H1 (cell line): ENCODE results near the gene KRT8. TPM values are rescaled to one million over a fixed set of nuclear protein-coding genes. Genes with fewer than 3 reads are reported as not detected.

Experiments used
- CTCF ChIA-PET: fragments of 300-600 bp; sonication (Branson Sonifier 250); formaldehyde crosslinking; loops from one replicate; lab custom pipeline; 2021; ENCODE audit not compliant: partially characterized antibody; lab: Charles Lee
- POLR2A ChIA-PET: fragments of 300-600 bp; sonication (Branson Sonifier 250); formaldehyde crosslinking; loops from one replicate; lab custom pipeline; 2021; ENCODE audit warnings: inconsistent platforms; ENCODE audit not compliant: partially characterized antibody; lab: Charles Lee
- DNase-seq, 2 experiments: peaks; one replicate each; pipeline versions ENCODE4 v3.0.0 to v3.0.0-alpha.2; 2010 to 2022; ENCODE audit warnings: low spot score in 2 of 2, low read depth in 1 of 2, mixed read lengths in 1 of 2
- FAIRE-seq: peaks from 2 replicates; lab custom pipeline; 2011; peaks lifted over from hg19 to GRCh38; lab: Jason Lieb, UNC
- H2AFZ ChIP-seq: 2 replicates; pipeline ENCODE4 v1.8.1; 2012; ENCODE audit warnings: low read length, inconsistent platforms
- H2AK5ac ChIP-seq: 2 replicates; pipeline ENCODE4 v1.6.1; 2013; ENCODE audit warnings: low read depth, low read length
- H2BK120ac ChIP-seq: replicated peaks from 2 replicates; pipeline ENCODE3; 2013; ENCODE audit warnings: low read depth, low read length, inconsistent platforms
- H2BK12ac ChIP-seq: 2 replicates; pipeline ENCODE4 v1.6.1; 2013; ENCODE audit warnings: low read depth, low read length
- H2BK15ac ChIP-seq: 2 replicates; pipeline ENCODE4 v1.6.1; 2013; ENCODE audit warnings: low read length
- H2BK20ac ChIP-seq: 2 replicates; pipeline ENCODE4 v1.6.1; 2013; ENCODE audit warnings: low read length
- H2BK5ac ChIP-seq: 2 replicates; pipeline ENCODE4 v1.6.1; 2013; ENCODE audit warnings: low read depth, low read length
- H3K14ac ChIP-seq: 2 replicates; pipeline ENCODE4 v1.6.1; 2013; ENCODE audit warnings: inconsistent platforms; ENCODE audit not compliant: insufficient read length
- H3K18ac ChIP-seq: 2 replicates; pipeline ENCODE4 v1.6.1; 2013; ENCODE audit warnings: low read length; ENCODE audit errors: extremely low read depth
- H3K23ac ChIP-seq: 2 replicates; pipeline ENCODE4 v1.6.1; 2013; ENCODE audit warnings: inconsistent platforms; ENCODE audit not compliant: insufficient read length
- H3K23me2 ChIP-seq: 2 replicates; pipeline ENCODE4 v1.6.1; 2013; ENCODE audit warnings: low read depth, low read length
- H3K27ac ChIP-seq: 2 replicates; pipeline ENCODE4 v1.6.1; 2011; ENCODE audit warnings: low read depth, low read length, inconsistent platforms
- H3K27me3 ChIP-seq, 4 experiments: replicated peaks in 1 of 4; 1 replicate in 1 of 4; 2 replicates in 3 of 4; pipeline versions ENCODE4 v1.6.1 to v1.8.1; 2011 to 2013; ENCODE audit warnings: low read length in 3 of 4, mild to moderate bottlenecking in 3 of 4, inconsistent platforms in 2 of 4, mixed read lengths in 2 of 4, moderate library complexity in 1 of 4; ENCODE audit not compliant: control insufficient read depth in 3 of 4, insufficient read depth in 3 of 4; ENCODE audit errors: extremely low read depth in 1 of 4
- H3K36me3 ChIP-seq, 4 experiments: 2 replicates each; pipeline versions ENCODE4 v1.6.1 to v1.8.1; 2011 to 2013; ENCODE audit warnings: mild to moderate bottlenecking in 4 of 4, low read length in 3 of 4, moderate library complexity in 2 of 4, control low read depth in 1 of 4, inconsistent platforms in 1 of 4; ENCODE audit not compliant: insufficient read depth in 4 of 4, control insufficient read depth in 2 of 4
- H3K4ac ChIP-seq: replicated peaks from 2 replicates; pipeline ENCODE3; 2013; ENCODE audit warnings: low read length, low read depth, mixed read lengths, inconsistent platforms; ENCODE audit not compliant: insufficient read length
- H3K4me1 ChIP-seq, 4 experiments: replicated peaks in 1 of 4; 1 replicate in 1 of 4; 2 replicates in 3 of 4; pipeline versions ENCODE4 v1.6.1 to v1.8.1; 2011 to 2013; ENCODE audit warnings: low read length in 3 of 4, inconsistent platforms in 2 of 4, mixed read lengths in 1 of 4; ENCODE audit not compliant: insufficient read depth in 4 of 4, control insufficient read depth in 3 of 4
- H3K4me2 ChIP-seq, 2 experiments: 2 replicates each; pipeline versions ENCODE4 v1.6.1 to v1.8.1; 2011 to 2013; ENCODE audit warnings: low read depth in 2 of 2, low read length in 2 of 2, control low read depth in 1 of 2, inconsistent platforms in 1 of 2, mild to moderate bottlenecking in 1 of 2; ENCODE audit not compliant: insufficient read depth in 1 of 2
- H3K4me3 ChIP-seq, 4 experiments: fragments of 200-600, 300-600 bp in 1 of 4; sonication (generic), shearing (Covaris generic), sonication (Bioruptor Twin) in 1 of 4; 2 replicates each; pipeline versions ENCODE4 v1.5.1 to v1.8.1; 2011 to 2016; ENCODE audit warnings: low read length in 4 of 4, low read depth in 3 of 4, control low read depth in 2 of 4, inconsistent platforms in 2 of 4, mild to moderate bottlenecking in 2 of 4, mixed read lengths in 1 of 4, moderate library complexity in 1 of 4; ENCODE audit not compliant: insufficient read depth in 2 of 4; ENCODE audit errors: extremely low read depth in 1 of 4
- H3K56ac ChIP-seq: replicated peaks from 2 replicates; pipeline ENCODE3; 2013; ENCODE audit warnings: low read depth, mild to moderate bottlenecking, mixed read lengths, low read length, inconsistent platforms; ENCODE audit not compliant: insufficient read length
- H3K79me1 ChIP-seq: 2 replicates; pipeline ENCODE4 v1.6.1; 2013; ENCODE audit warnings: low read depth, low read length, control low read depth
- H3K79me2 ChIP-seq, 2 experiments: 2 replicates each; pipeline versions ENCODE4 v1.6.1 to v1.8.1; 2012 to 2013; ENCODE audit warnings: low read length in 2 of 2, mild to moderate bottlenecking in 2 of 2, inconsistent platforms in 1 of 2; ENCODE audit not compliant: insufficient read depth in 2 of 2, control insufficient read depth in 1 of 2
- H3K9ac ChIP-seq, 4 experiments: replicated peaks in 1 of 4; 1 replicate in 1 of 4; 2 replicates in 3 of 4; pipeline versions ENCODE4 v1.6.1 to v1.8.1; 2011 to 2013; ENCODE audit warnings: low read depth in 3 of 4, low read length in 3 of 4, control low read depth in 2 of 4, mild to moderate bottlenecking in 2 of 4, moderate library complexity in 2 of 4, inconsistent platforms in 1 of 4; ENCODE audit errors: extremely low read depth in 1 of 4
- H3K9me3 ChIP-seq, 2 experiments: 2 replicates each; pipeline versions ENCODE4 v1.6.1 to v1.8.1; 2012 to 2013; ENCODE audit warnings: mild to moderate bottlenecking in 2 of 2, moderate library complexity in 2 of 2, control low read depth in 1 of 2, inconsistent platforms in 1 of 2, low read depth in 1 of 2, low read length in 1 of 2, mixed read lengths in 1 of 2; ENCODE audit not compliant: insufficient read depth in 2 of 2
- H4K20me1 ChIP-seq, 2 experiments: replicated peaks in 1 of 2; 2 replicates each; pipeline versions ENCODE3 to v1.8.1; 2011 to 2013; ENCODE audit warnings: inconsistent platforms in 2 of 2, low read length in 2 of 2, mild to moderate bottlenecking in 1 of 2; ENCODE audit not compliant: insufficient read depth in 2 of 2, control insufficient read depth in 1 of 2
- H4K5ac ChIP-seq: 2 replicates; pipeline ENCODE4 v1.6.1; 2013; ENCODE audit warnings: low read length, low read depth, mixed read lengths, inconsistent platforms; ENCODE audit not compliant: insufficient read length
- H4K8ac ChIP-seq: 2 replicates; pipeline ENCODE4 v1.8.0; 2013; ENCODE audit warnings: mild to moderate bottlenecking, moderate library complexity, low read length, inconsistent platforms; ENCODE audit not compliant: insufficient read depth; ENCODE audit errors: extremely low read depth
- H4K91ac ChIP-seq: replicated peaks from 2 replicates; pipeline ENCODE3; 2013; ENCODE audit warnings: low read length, mixed read lengths, inconsistent platforms; ENCODE audit not compliant: insufficient read length
- CBX5 ChIP-seq: fragments of 300-800, 300-1000 bp; sonication (generic); IDR thresholded peaks from 2 replicates; pipeline ENCODE4 v1.7.1; 2016; ENCODE audit warnings: antibody characterized with exemption, low read length, low read depth
- CEBPB ChIP-seq: IDR thresholded peaks from 2 replicates; pipeline ENCODE4 v1.6.1; 2012; ENCODE audit warnings: low read depth, low read length
- CHD2 ChIP-seq: IDR thresholded peaks from 2 replicates; pipeline ENCODE4 v1.6.1; 2012; ENCODE audit warnings: low read length, improper control_type of control experiment
- GABPA ChIP-seq: IDR thresholded peaks from 2 replicates; pipeline ENCODE4 v1.6.1; 2011; ENCODE audit warnings: mild to moderate bottlenecking, low read length, moderate library complexity, borderline replicate concordance; ENCODE audit not compliant: insufficient read depth
- HDAC2 ChIP-seq, 2 experiments: fragments of 300-600 bp in 1 of 2; sonication (generic) in 1 of 2; IDR thresholded peaks; 2 replicates each; pipeline ENCODE4 v1.6.1; 2011 to 2012; ENCODE audit warnings: low read depth in 2 of 2, low read length in 2 of 2, mild to moderate bottlenecking in 2 of 2, moderate library complexity in 2 of 2, borderline replicate concordance in 1 of 2, inconsistent platforms in 1 of 2
- MAX ChIP-seq: IDR thresholded peaks from 2 replicates; pipeline ENCODE4 v1.6.1; 2012; ENCODE audit warnings: inconsistent platforms
- RXRA ChIP-seq: IDR thresholded peaks from 2 replicates; pipeline ENCODE4 v1.6.1; 2011; ENCODE audit warnings: low read depth, mild to moderate bottlenecking, low read length, moderate library complexity; ENCODE audit not compliant: insufficient read depth
- SP1 ChIP-seq: IDR thresholded peaks from 2 replicates; pipeline ENCODE4 v1.6.1; 2011; ENCODE audit warnings: low read depth, low read length
- SRF ChIP-seq: IDR thresholded peaks from 2 replicates; pipeline ENCODE4 v1.6.1; 2011; ENCODE audit warnings: mild to moderate bottlenecking, low read depth, low read length, moderate library complexity
- SUZ12 ChIP-seq: fragments of 200-600 bp; sonication (generic); IDR thresholded peaks from 2 replicates; pipeline ENCODE4 v1.6.1; 2012; ENCODE audit warnings: mild to moderate bottlenecking, inconsistent platforms, low read length, moderate library complexity, mixed read lengths
- YY1 ChIP-seq: IDR thresholded peaks from 2 replicates; pipeline ENCODE4 v1.6.1; 2011; ENCODE audit warnings: low read depth, mild to moderate bottlenecking, low read length
- WGBS, 2 experiments: shearing (Covaris generic) in 1 of 2; methylation state at CpG; one replicate each; pipeline versions ENCODE4 v1.1.6 to v1.1.7; 2013 to 2015; ENCODE audit warnings: low lambda C conversion rate in 2 of 2, mixed read lengths in 2 of 2, inconsistent platforms in 1 of 2, low coverage in 1 of 2, missing lambda C conversion rate in 1 of 2; ENCODE audit not compliant: insufficient replicate concordance in 2 of 2, insufficient coverage in 1 of 2, insufficient read length in 1 of 2; ENCODE audit errors: extremely low coverage in 1 of 2, missing lambda C conversion rate in 1 of 2; 5-methylcytosine and 5-hydroxymethylcytosine counted together
- polyA plus RNA-seq, 7 experiments: library from polyadenylated mRNA; depleted of rRNA in 3 of 7; stranded (reverse) in 5 of 7; unstranded in 2 of 7; fragments of >200 nt in 5 of 7; fragments of 200-250 nt in 2 of 7; gene quantifications; 1 replicate in 5 of 7; 2 replicates in 1 of 7; 4 replicates in 1 of 7; pipeline versions ENCODE4 v1.2.1 to v1.2.3, GENCODE V29; 2011 to 2013; ENCODE audit warnings: missing spikeins in 2 of 7, mixed read lengths in 2 of 7
- total RNA-seq: library from RNA; stranded (reverse); fragmentation: NEBNext Ultra II Directional; extraction: Animal tissue kit (Norgen Biotek cat#: 25700); gene quantifications from 2 replicates; pipeline ENCODE4 v1.2.1, GENCODE V29; 2021

Gene KRT8
- total and polyA plus RNA-seq, 2 of the 8 experiments (the other 6 are each of a cell fraction or from before 2014, with no cell fraction given), result 280 to 290 TPM

GRCh38 chr12:52949413-52950331 lies 44.8 kb upstream of the KRT8 start:
- H3K36me3 ChIP-seq, result peaks cover 23 to 33% (median 28%) of the 10 kb centered on the region in 4 experiments
- no peak overlapping the region for H2AFZ ChIP-seq
- peaks cover 18 to 38% (median 29%) of the 10 kb centered on the region in 4 experiments for H3K4me1 ChIP-seq
- H3K9ac ChIP-seq, result peak overlapping the region; percentile 65 to 95 (median 86)
- peaks cover 12% of the 10 kb centered on the region for H3K23me2 ChIP-seq
- peak overlapping the region; percentile 68 for H2BK12ac ChIP-seq
- WGBS, 2 experiments, result 2% methylated on average over 12 of the region's 13 CpGs; no CpG with 5 or more reads in 1 of the 2 experiments
- no peak overlapping the region for H2AK5ac ChIP-seq
- no peak overlapping the region for H4K91ac ChIP-seq
- peaks cover 12% of the 10 kb centered on the region for H3K79me1 ChIP-seq
- H3K18ac ChIP-seq, result peak overlapping the region; percentile 97
- H2BK15ac ChIP-seq, result no peak overlapping the region
- H3K27ac ChIP-seq, result peak overlapping the region; percentile 83
- no peak overlapping the region for H2BK120ac ChIP-seq
- no peaks in the 10 kb centered on the region for H3K27me3 ChIP-seq
- H3K9me3 ChIP-seq, result no peaks in the 10 kb centered on the region
- peak overlapping the region; percentile 78 to 90 for H3K4me2 ChIP-seq
- no peak overlapping the region for H3K14ac ChIP-seq
- peaks cover 7 to 22% of the 10 kb centered on the region in 2 experiments for H3K79me2 ChIP-seq
- peak overlapping the region; percentile 7 for H4K5ac ChIP-seq
- H2BK20ac ChIP-seq, result no peak overlapping the region
- H4K8ac ChIP-seq, result no peak overlapping the region
- peak overlapping the region; percentile 88 to 98 (median 93) for H3K4me3 ChIP-seq
- H4K20me1 ChIP-seq, result peaks cover 7 to 22% of the 10 kb centered on the region in 2 experiments
- peak overlapping the region; percentile 50 for H3K56ac ChIP-seq
- ChIA-PET POLR2A (interaction anchor here (0.6 to 9.8 kb wide), 21 partner anchors 7 to 863 kb away, joined by 3 to 297 read pairs (median 7); partner anchors contain the start of genes EIF4B and KRT8), CTCF (interaction anchor here (0.8 to 16.1 kb wide), 8 partner anchors 9 to 65 kb away, joined by 4 to 314 read pairs (median 26); partner anchors contain the start of gene KRT8)
- H3K23ac ChIP-seq, result no peak overlapping the region
- FAIRE-seq (no peak), DNase-seq (peak in 1 of 2 experiments; percentile 62)
- no peak overlapping the region for H3K4ac ChIP-seq
- H2BK5ac ChIP-seq, result peak overlapping the region; percentile 93
- TF ChIP-seq CBX5 (no peak), YY1 (peak; percentile 13; the same call in 1 of the 2 replicates), CEBPB (no peak), RXRA (no peak), HDAC2 (IDR thresholded peaks at IDR 0.05; ENCODE audit: borderline replicate concordance in 1 of 2, low read depth in 2 of 2, low read length in 2 of 2) (0 out of 4 replicates have a peak, but pooled peaks of 1 of the 2 experiments have one; percentile 20), MAX (no peak), GABPA (no peak), SP1 (peak; percentile 21; the same call in 1 of the 2 replicates), SUZ12 (no peak), CHD2 (no peak; the same call in 1 of the 2 replicates), SRF (no peak)
